OCI-LY7 (cell line): Measurements from ENCODE around the gene MRPS11. TPM values are rescaled to one million over a fixed set of nuclear protein-coding genes. Genes with fewer than 3 reads are reported as not detected.

Experiments used
- BruUV-seq: library from RNA; stranded (reverse); fragments of 400-500 nt; replicated peaks from 2 replicates; lab custom pipeline; 2021; lab: Mats Ljungman, UMichigan
- CTCF ChIA-PET: fragments of 300-600 bp; sonication (Branson Sonifier 250); formaldehyde crosslinking; loops from one replicate; lab custom pipeline; 2022; ENCODE audit warnings: antibody characterized with exemption; ENCODE audit not compliant: unreplicated experiment; lab: Charles Lee
- POLR2A ChIA-PET: fragments of 300-600 bp; sonication (Branson Sonifier 250); formaldehyde crosslinking; loops from one replicate; lab custom pipeline; 2022; ENCODE audit warnings: antibody characterized with exemption; lab: Charles Lee
- DNase-seq: peaks from one replicate; pipeline ENCODE4 v3.0.0-alpha.2; 2015; ENCODE audit warnings: low spot score
- H2AFZ ChIP-seq: fragments of 200-600 bp; sonication (generic), shearing (Covaris generic); 2 replicates; pipeline ENCODE4 v1.6.1; 2014; ENCODE audit warnings: mild to moderate bottlenecking, antibody characterized with exemption, low read length, moderate library complexity
- H3K27ac ChIP-seq: fragments of 200-600 bp; sonication (generic); 2 replicates; pipeline ENCODE4 v1.5.1; 2014; ENCODE audit warnings: mixed run types, low read depth, mild to moderate bottlenecking, moderate library complexity, low read length, inconsistent platforms; ENCODE audit not compliant: poor library complexity, severe bottlenecking
- H3K36me3 ChIP-seq: fragments of 200-600 bp; sonication (generic); 2 replicates; pipeline ENCODE4 v1.6.1; 2014; ENCODE audit warnings: mild to moderate bottlenecking, antibody characterized with exemption, low read length, moderate library complexity, mixed read lengths; ENCODE audit not compliant: insufficient read depth
- H3K4me1 ChIP-seq: fragments of 200-600 bp; sonication (generic); 2 replicates; pipeline ENCODE4 v1.5.1; 2014; ENCODE audit warnings: mild to moderate bottlenecking, low read length; ENCODE audit not compliant: insufficient read depth, poor library complexity, severe bottlenecking
- H3K4me2 ChIP-seq: fragments of 200-600 bp; sonication (generic); 2 replicates; pipeline ENCODE4 v1.6.1; 2014; ENCODE audit warnings: mild to moderate bottlenecking, low read length
- H3K4me3 ChIP-seq: fragments of 200-600 bp; sonication (generic); 2 replicates; pipeline ENCODE4 v1.5.1; 2014; ENCODE audit warnings: mild to moderate bottlenecking, low read depth, low read length; ENCODE audit not compliant: poor library complexity, severe bottlenecking
- H3K79me2 ChIP-seq: fragments of 200-600 bp; sonication (generic); 2 replicates; pipeline ENCODE4 v1.6.1; 2016; ENCODE audit warnings: low read depth, mild to moderate bottlenecking, low read length, moderate library complexity, mixed read lengths; ENCODE audit not compliant: insufficient read depth
- H3K9me2 ChIP-seq: fragments of 200-600 bp; sonication (generic); 2 replicates; pipeline ENCODE4 v1.6.1; 2016; ENCODE audit warnings: mild to moderate bottlenecking, low read length, mixed read lengths; ENCODE audit not compliant: insufficient read depth
- H3K9me3 ChIP-seq: fragments of 200-600 bp; sonication (generic); 2 replicates; pipeline ENCODE4 v1.6.1; 2014; ENCODE audit warnings: mild to moderate bottlenecking, mixed run types, low read length, mixed read lengths
- H4K20me1 ChIP-seq: fragments of 200-600 bp; sonication (generic); 2 replicates; pipeline ENCODE4 v1.6.1; 2014; ENCODE audit warnings: mild to moderate bottlenecking, antibody characterized with exemption, low read length, moderate library complexity, mixed read lengths; ENCODE audit not compliant: insufficient read depth
- EZH2phosphoT487 ChIP-seq: fragments of 200-600 bp; sonication (generic); IDR thresholded peaks from 2 replicates; pipeline ENCODE4 v1.6.1; 2018; ENCODE audit warnings: low read depth, borderline replicate concordance, mild to moderate bottlenecking, mixed run types, antibody characterized with exemption, low read length, moderate library complexity, mixed read lengths
- intact Hi-C: fragments of 100-400 bp; cut with micrococcal nuclease; formaldehyde crosslinking; loops from one replicate; pipeline ENCODE4 v1.10.0; 2022; ENCODE audit not compliant: unreplicated experiment
- total RNA-seq, 2 experiments: library from RNA; depleted of rRNA in 1 of 2; stranded (reverse); fragments of >200 nt in 1 of 2; shearing (Covaris generic) in 1 of 2; gene quantifications; 2 replicates each; pipeline ENCODE4 v1.2.3, GENCODE V29; 2014 to 2022
- TF ChIP-seq, protein P1 (sequence below): fragments of 200-600 bp; sonication (generic); conservative IDR thresholded peaks from 2 replicates; pipeline ENCODE4 v1.5.1; 2014; ENCODE audit warnings: mild to moderate bottlenecking, antibody characterized with exemption, low read length, moderate library complexity, mixed read lengths

Gene MRPS11
- total RNA-seq, 2 experiments from 2014 or later, result 61.6 to 84.0 TPM

DNA sequence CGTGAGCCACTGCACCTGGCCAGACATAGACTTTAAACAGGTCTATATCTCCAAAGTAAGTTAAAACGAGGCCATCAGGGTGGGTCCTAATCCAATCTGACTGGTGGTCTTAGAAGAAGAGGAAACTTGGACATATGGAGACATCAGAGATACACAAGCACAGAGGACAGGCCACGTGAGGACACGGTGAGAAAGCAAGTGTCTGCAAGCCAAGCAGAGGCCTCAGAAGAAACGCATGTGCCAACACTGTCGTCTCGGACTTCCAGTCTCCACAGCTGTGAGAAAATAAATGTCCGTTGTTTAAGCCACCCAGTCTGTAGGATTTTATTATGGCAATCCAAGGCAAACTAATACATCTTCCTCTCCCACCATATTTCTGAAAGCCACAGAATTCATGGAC is 44.2 kb upstream of the MRPS11 start:
- intact Hi-C loops, result no loop called here
- CTCF ChIA-PET, result interaction anchor here (1.1 kb wide), 1 partner anchor 94 kb away, joined by 3 read pairs; no protein-coding TSS in a partner anchor
- no peak overlapping the region for H3K27ac ChIP-seq

DNA sequence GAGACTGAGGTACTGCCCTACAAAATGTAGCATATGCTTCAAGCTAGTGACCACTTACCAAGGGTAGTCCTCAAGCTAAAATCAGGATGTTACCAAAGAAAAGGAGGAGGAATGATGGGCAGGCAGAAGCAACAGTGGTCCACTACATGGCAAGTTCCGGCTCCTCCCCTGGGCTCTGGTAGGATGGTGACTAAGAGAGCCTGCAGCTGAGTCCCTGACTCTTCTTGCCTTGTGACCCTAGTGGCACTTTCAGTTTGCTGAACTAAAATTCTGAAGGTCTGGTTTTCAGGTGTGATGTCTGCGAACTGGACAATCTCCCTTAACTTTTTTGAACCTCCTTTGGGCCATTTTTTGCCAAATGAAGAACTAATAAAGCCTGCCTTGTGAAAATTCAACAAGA is 41.2 kb upstream of the MRPS11 start:
- Histone ChIP-seq H3K36me3 (no peaks in the 10 kb centered on the region), H3K4me1 (no peaks in the 10 kb centered on the region), H3K4me3 (no peak overlapping the region), H2AFZ (no peak overlapping the region), H3K9me3 (no peaks in the 10 kb centered on the region), H3K4me2 (no peak overlapping the region), H3K9me2 (no peaks in the 10 kb centered on the region), H4K20me1 (no peaks in the 10 kb centered on the region), H3K79me2 (no peaks in the 10 kb centered on the region), H3K27ac (no peak overlapping the region)
- ChIA-PET POLR2A (interaction anchor here (0.7 to 2.2 kb wide), 2 partner anchors 12 to 19 kb away, joined by 3 to 5 read pairs; no protein-coding TSS in a partner anchor), CTCF (no interaction called here)
- BruUV-seq, result no TSS peak
- DNase-seq, result no peak
- intact Hi-C loops, result no loop called here
- TF ChIP-seq EZH2phosphoT487, result no peak
- TF ChIP-seq, protein P1, sequence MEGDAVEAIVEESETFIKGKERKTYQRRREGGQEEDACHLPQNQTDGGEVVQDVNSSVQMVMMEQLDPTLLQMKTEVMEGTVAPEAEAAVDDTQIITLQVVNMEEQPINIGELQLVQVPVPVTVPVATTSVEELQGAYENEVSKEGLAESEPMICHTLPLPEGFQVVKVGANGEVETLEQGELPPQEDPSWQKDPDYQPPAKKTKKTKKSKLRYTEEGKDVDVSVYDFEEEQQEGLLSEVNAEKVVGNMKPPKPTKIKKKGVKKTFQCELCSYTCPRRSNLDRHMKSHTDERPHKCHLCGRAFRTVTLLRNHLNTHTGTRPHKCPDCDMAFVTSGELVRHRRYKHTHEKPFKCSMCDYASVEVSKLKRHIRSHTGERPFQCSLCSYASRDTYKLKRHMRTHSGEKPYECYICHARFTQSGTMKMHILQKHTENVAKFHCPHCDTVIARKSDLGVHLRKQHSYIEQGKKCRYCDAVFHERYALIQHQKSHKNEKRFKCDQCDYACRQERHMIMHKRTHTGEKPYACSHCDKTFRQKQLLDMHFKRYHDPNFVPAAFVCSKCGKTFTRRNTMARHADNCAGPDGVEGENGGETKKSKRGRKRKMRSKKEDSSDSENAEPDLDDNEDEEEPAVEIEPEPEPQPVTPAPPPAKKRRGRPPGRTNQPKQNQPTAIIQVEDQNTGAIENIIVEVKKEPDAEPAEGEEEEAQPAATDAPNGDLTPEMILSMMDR, result no peak

More for the DNA sequence above, 44.2 kb upstream of the MRPS11 start:
- Histone ChIP-seq H3K4me3 (no peak overlapping the region), H3K9me3 (no peaks in the 10 kb centered on the region), H3K79me2 (no peaks in the 10 kb centered on the region), H3K36me3 (no peaks in the 10 kb centered on the region), H3K4me2 (no peak overlapping the region), H2AFZ (no peak overlapping the region), H3K4me1 (no peaks in the 10 kb centered on the region), H3K9me2 (no peaks in the 10 kb centered on the region), H4K20me1 (no peaks in the 10 kb centered on the region)
- no TSS peak for BruUV-seq
- POLR2A ChIA-PET, result no interaction called here
- TF ChIP-seq EZH2phosphoT487, result no peak
- TF ChIP-seq, protein P1, result no peak
- DNase-seq, result no peak

DNA sequence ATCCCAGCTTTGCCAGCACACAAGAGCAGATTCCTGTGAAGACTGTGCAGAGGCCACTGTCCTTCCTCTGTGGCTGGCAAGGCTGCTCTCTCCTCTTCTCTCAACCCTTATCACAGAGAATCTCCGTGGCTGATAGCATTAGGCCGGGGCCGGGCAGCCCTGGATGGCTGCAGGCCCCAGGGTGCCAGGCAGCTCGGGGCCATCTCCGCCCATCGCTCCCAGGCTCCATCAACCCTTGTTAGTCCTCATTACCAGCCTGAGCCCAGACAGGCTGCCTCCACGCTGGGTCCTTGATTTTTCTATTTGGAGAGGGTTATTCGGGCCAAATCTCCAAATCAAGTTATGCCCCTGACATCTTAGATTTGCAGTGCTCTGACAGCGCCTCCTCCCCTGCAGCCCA is 39.5 kb upstream of the MRPS11 start:
- Histone ChIP-seq H3K36me3 (no peaks in the 10 kb centered on the region), H3K4me1 (no peaks in the 10 kb centered on the region), H3K9me3 (no peaks in the 10 kb centered on the region), H3K4me3 (no peak overlapping the region), H3K9me2 (no peaks in the 10 kb centered on the region), H3K4me2 (no peak overlapping the region), H3K79me2 (no peaks in the 10 kb centered on the region), H3K27ac (no peak overlapping the region), H2AFZ (no peak overlapping the region), H4K20me1 (no peaks in the 10 kb centered on the region)
- DNase-seq, result no peak
- POLR2A ChIA-PET, result interaction anchor here (1.0 to 2.2 kb wide), 3 partner anchors 13 to 26 kb away, joined by 3 to 5 read pairs (median 3); no protein-coding TSS in a partner anchor
- intact Hi-C loops, result no loop called here
- CTCF ChIA-PET, result no interaction called here
- no peak for TF ChIP-seq EZH2phosphoT487
- TF ChIP-seq, protein P1, result no peak
- BruUV-seq, result no TSS peak
